H1 (cell line): ENCODE results near the gene CELF2. TPM values are rescaled to one million over a fixed set of nuclear protein-coding genes. Genes with fewer than 3 reads are reported as not detected.

Source experiments
- CTCF ChIA-PET: fragments of 300-600 bp; sonication (Branson Sonifier 250); formaldehyde crosslinking; loops from one replicate; lab custom pipeline; 2021; ENCODE audit not compliant: partially characterized antibody; lab: Charles Lee
- POLR2A ChIA-PET: fragments of 300-600 bp; sonication (Branson Sonifier 250); formaldehyde crosslinking; loops from one replicate; lab custom pipeline; 2021; ENCODE audit warnings: inconsistent platforms; ENCODE audit not compliant: partially characterized antibody; lab: Charles Lee
- DNase-seq, 2 experiments: peaks; one replicate each; pipeline versions ENCODE4 v3.0.0 to v3.0.0-alpha.2; 2010 to 2022; ENCODE audit warnings: low spot score in 2 of 2, low read depth in 1 of 2, mixed read lengths in 1 of 2
- FAIRE-seq: peaks from 2 replicates; lab custom pipeline; 2011; peaks lifted over from hg19 to GRCh38; lab: Jason Lieb, UNC
- H2AFZ ChIP-seq: 2 replicates; pipeline ENCODE4 v1.8.1; 2012; ENCODE audit warnings: low read length, inconsistent platforms
- H2AK5ac ChIP-seq: 2 replicates; pipeline ENCODE4 v1.6.1; 2013; ENCODE audit warnings: low read depth, low read length
- H2BK120ac ChIP-seq: replicated peaks from 2 replicates; pipeline ENCODE3; 2013; ENCODE audit warnings: low read depth, low read length, inconsistent platforms
- H2BK12ac ChIP-seq: 2 replicates; pipeline ENCODE4 v1.6.1; 2013; ENCODE audit warnings: low read depth, low read length
- H2BK15ac ChIP-seq: 2 replicates; pipeline ENCODE4 v1.6.1; 2013; ENCODE audit warnings: low read length
- H2BK20ac ChIP-seq: 2 replicates; pipeline ENCODE4 v1.6.1; 2013; ENCODE audit warnings: low read length
- H2BK5ac ChIP-seq: 2 replicates; pipeline ENCODE4 v1.6.1; 2013; ENCODE audit warnings: low read depth, low read length
- H3K14ac ChIP-seq: 2 replicates; pipeline ENCODE4 v1.6.1; 2013; ENCODE audit warnings: inconsistent platforms; ENCODE audit not compliant: insufficient read length
- H3K18ac ChIP-seq: 2 replicates; pipeline ENCODE4 v1.6.1; 2013; ENCODE audit warnings: low read length; ENCODE audit errors: extremely low read depth
- H3K23ac ChIP-seq: 2 replicates; pipeline ENCODE4 v1.6.1; 2013; ENCODE audit warnings: inconsistent platforms; ENCODE audit not compliant: insufficient read length
- H3K23me2 ChIP-seq: 2 replicates; pipeline ENCODE4 v1.6.1; 2013; ENCODE audit warnings: low read depth, low read length
- H3K27ac ChIP-seq: 2 replicates; pipeline ENCODE4 v1.6.1; 2011; ENCODE audit warnings: low read depth, low read length, inconsistent platforms
- H3K27me3 ChIP-seq, 4 experiments: replicated peaks in 1 of 4; 1 replicate in 1 of 4; 2 replicates in 3 of 4; pipeline versions ENCODE4 v1.6.1 to v1.8.1; 2011 to 2013; ENCODE audit warnings: low read length in 3 of 4, mild to moderate bottlenecking in 3 of 4, inconsistent platforms in 2 of 4, mixed read lengths in 2 of 4, moderate library complexity in 1 of 4; ENCODE audit not compliant: control insufficient read depth in 3 of 4, insufficient read depth in 3 of 4; ENCODE audit errors: extremely low read depth in 1 of 4
- H3K36me3 ChIP-seq, 4 experiments: 2 replicates each; pipeline versions ENCODE4 v1.6.1 to v1.8.1; 2011 to 2013; ENCODE audit warnings: mild to moderate bottlenecking in 4 of 4, low read length in 3 of 4, moderate library complexity in 2 of 4, control low read depth in 1 of 4, inconsistent platforms in 1 of 4; ENCODE audit not compliant: insufficient read depth in 4 of 4, control insufficient read depth in 2 of 4
- H3K4ac ChIP-seq: replicated peaks from 2 replicates; pipeline ENCODE3; 2013; ENCODE audit warnings: low read length, low read depth, mixed read lengths, inconsistent platforms; ENCODE audit not compliant: insufficient read length
- H3K4me1 ChIP-seq, 4 experiments: replicated peaks in 1 of 4; 1 replicate in 1 of 4; 2 replicates in 3 of 4; pipeline versions ENCODE4 v1.6.1 to v1.8.1; 2011 to 2013; ENCODE audit warnings: low read length in 3 of 4, inconsistent platforms in 2 of 4, mixed read lengths in 1 of 4; ENCODE audit not compliant: insufficient read depth in 4 of 4, control insufficient read depth in 3 of 4
- H3K4me2 ChIP-seq, 2 experiments: 2 replicates each; pipeline versions ENCODE4 v1.6.1 to v1.8.1; 2011 to 2013; ENCODE audit warnings: low read depth in 2 of 2, low read length in 2 of 2, control low read depth in 1 of 2, inconsistent platforms in 1 of 2, mild to moderate bottlenecking in 1 of 2; ENCODE audit not compliant: insufficient read depth in 1 of 2
- H3K4me3 ChIP-seq, 4 experiments: fragments of 200-600, 300-600 bp in 1 of 4; sonication (generic), shearing (Covaris generic), sonication (Bioruptor Twin) in 1 of 4; 2 replicates each; pipeline versions ENCODE4 v1.5.1 to v1.8.1; 2011 to 2016; ENCODE audit warnings: low read length in 4 of 4, low read depth in 3 of 4, control low read depth in 2 of 4, inconsistent platforms in 2 of 4, mild to moderate bottlenecking in 2 of 4, mixed read lengths in 1 of 4, moderate library complexity in 1 of 4; ENCODE audit not compliant: insufficient read depth in 2 of 4; ENCODE audit errors: extremely low read depth in 1 of 4
- H3K56ac ChIP-seq: replicated peaks from 2 replicates; pipeline ENCODE3; 2013; ENCODE audit warnings: low read depth, mild to moderate bottlenecking, mixed read lengths, low read length, inconsistent platforms; ENCODE audit not compliant: insufficient read length
- H3K79me1 ChIP-seq: 2 replicates; pipeline ENCODE4 v1.6.1; 2013; ENCODE audit warnings: low read depth, low read length, control low read depth
- H3K79me2 ChIP-seq, 2 experiments: 2 replicates each; pipeline versions ENCODE4 v1.6.1 to v1.8.1; 2012 to 2013; ENCODE audit warnings: low read length in 2 of 2, mild to moderate bottlenecking in 2 of 2, inconsistent platforms in 1 of 2; ENCODE audit not compliant: insufficient read depth in 2 of 2, control insufficient read depth in 1 of 2
- H3K9ac ChIP-seq, 4 experiments: replicated peaks in 1 of 4; 1 replicate in 1 of 4; 2 replicates in 3 of 4; pipeline versions ENCODE4 v1.6.1 to v1.8.1; 2011 to 2013; ENCODE audit warnings: low read depth in 3 of 4, low read length in 3 of 4, control low read depth in 2 of 4, mild to moderate bottlenecking in 2 of 4, moderate library complexity in 2 of 4, inconsistent platforms in 1 of 4; ENCODE audit errors: extremely low read depth in 1 of 4
- H3K9me3 ChIP-seq, 2 experiments: 2 replicates each; pipeline versions ENCODE4 v1.6.1 to v1.8.1; 2012 to 2013; ENCODE audit warnings: mild to moderate bottlenecking in 2 of 2, moderate library complexity in 2 of 2, control low read depth in 1 of 2, inconsistent platforms in 1 of 2, low read depth in 1 of 2, low read length in 1 of 2, mixed read lengths in 1 of 2; ENCODE audit not compliant: insufficient read depth in 2 of 2
- H4K20me1 ChIP-seq, 2 experiments: replicated peaks in 1 of 2; 2 replicates each; pipeline versions ENCODE3 to v1.8.1; 2011 to 2013; ENCODE audit warnings: inconsistent platforms in 2 of 2, low read length in 2 of 2, mild to moderate bottlenecking in 1 of 2; ENCODE audit not compliant: insufficient read depth in 2 of 2, control insufficient read depth in 1 of 2
- H4K5ac ChIP-seq: 2 replicates; pipeline ENCODE4 v1.6.1; 2013; ENCODE audit warnings: low read length, low read depth, mixed read lengths, inconsistent platforms; ENCODE audit not compliant: insufficient read length
- H4K8ac ChIP-seq: 2 replicates; pipeline ENCODE4 v1.8.0; 2013; ENCODE audit warnings: mild to moderate bottlenecking, moderate library complexity, low read length, inconsistent platforms; ENCODE audit not compliant: insufficient read depth; ENCODE audit errors: extremely low read depth
- H4K91ac ChIP-seq: replicated peaks from 2 replicates; pipeline ENCODE3; 2013; ENCODE audit warnings: low read length, mixed read lengths, inconsistent platforms; ENCODE audit not compliant: insufficient read length
- CTCF ChIP-seq, 3 experiments: IDR thresholded peaks; 1 replicate in 2 of 3; 2 replicates in 1 of 3; pipeline versions ENCODE4 v1.5.1 to v1.6.1; 2011; ENCODE audit warnings: low read length in 3 of 3, mild to moderate bottlenecking in 3 of 3, inconsistent platforms in 2 of 3, low read depth in 1 of 3, moderate library complexity in 1 of 3; ENCODE audit not compliant: insufficient read depth in 1 of 3; ENCODE audit errors: control extremely low read depth in 1 of 3
- EP300 ChIP-seq, 2 experiments: IDR thresholded peaks; 1 replicate in 1 of 2; 2 replicates in 1 of 2; pipeline ENCODE4 v1.6.1; 2011 to 2012; ENCODE audit warnings: low read depth in 2 of 2, low read length in 2 of 2, mild to moderate bottlenecking in 2 of 2, borderline replicate concordance in 1 of 2, inconsistent platforms in 1 of 2, moderate library complexity in 1 of 2
- HDAC2 ChIP-seq, 2 experiments: fragments of 300-600 bp in 1 of 2; sonication (generic) in 1 of 2; IDR thresholded peaks; 2 replicates each; pipeline ENCODE4 v1.6.1; 2011 to 2012; ENCODE audit warnings: low read depth in 2 of 2, low read length in 2 of 2, mild to moderate bottlenecking in 2 of 2, moderate library complexity in 2 of 2, borderline replicate concordance in 1 of 2, inconsistent platforms in 1 of 2
- KDM4A ChIP-seq: IDR thresholded peaks from one replicate; pipeline ENCODE4 v1.7.1; 2012; ENCODE audit warnings: low read depth, mild to moderate bottlenecking, moderate library complexity, low read length, inconsistent platforms; ENCODE audit not compliant: severe bottlenecking
- KDM5A ChIP-seq: fragments of 200-600 bp; IDR thresholded peaks from 2 replicates; pipeline ENCODE4 v1.7.1; 2012; ENCODE audit warnings: mild to moderate bottlenecking, low read length, inconsistent platforms, mixed read lengths
- USF2 ChIP-seq: IDR thresholded peaks from 2 replicates; pipeline ENCODE4 v1.6.1; 2011; ENCODE audit warnings: low read length, improper control_type of control experiment
- WGBS, 2 experiments: shearing (Covaris generic) in 1 of 2; methylation state at CpG; one replicate each; pipeline versions ENCODE4 v1.1.6 to v1.1.7; 2013 to 2015; ENCODE audit warnings: low lambda C conversion rate in 2 of 2, mixed read lengths in 2 of 2, inconsistent platforms in 1 of 2, low coverage in 1 of 2, missing lambda C conversion rate in 1 of 2; ENCODE audit not compliant: insufficient replicate concordance in 2 of 2, insufficient coverage in 1 of 2, insufficient read length in 1 of 2; ENCODE audit errors: extremely low coverage in 1 of 2, missing lambda C conversion rate in 1 of 2; 5-methylcytosine and 5-hydroxymethylcytosine counted together
- polyA plus RNA-seq, 7 experiments: library from polyadenylated mRNA; depleted of rRNA in 3 of 7; stranded (reverse) in 5 of 7; unstranded in 2 of 7; fragments of >200 nt in 5 of 7; fragments of 200-250 nt in 2 of 7; gene quantifications; 1 replicate in 5 of 7; 2 replicates in 1 of 7; 4 replicates in 1 of 7; pipeline versions ENCODE4 v1.2.1 to v1.2.3, GENCODE V29; 2011 to 2013; ENCODE audit warnings: missing spikeins in 2 of 7, mixed read lengths in 2 of 7
- total RNA-seq: library from RNA; stranded (reverse); fragmentation: NEBNext Ultra II Directional; extraction: Animal tissue kit (Norgen Biotek cat#: 25700); gene quantifications from 2 replicates; pipeline ENCODE4 v1.2.1, GENCODE V29; 2021
- TF ChIP-seq, protein P1 (sequence below): IDR thresholded peaks from 2 replicates; pipeline ENCODE4 v1.6.1; 2012; ENCODE audit warnings: inconsistent platforms

CELF2 gene
- total and polyA plus RNA-seq, 2 of the 8 experiments (the other 6 are each of a cell fraction or from before 2014, with no cell fraction given): 18.3 to 22.7 TPM

DNA sequence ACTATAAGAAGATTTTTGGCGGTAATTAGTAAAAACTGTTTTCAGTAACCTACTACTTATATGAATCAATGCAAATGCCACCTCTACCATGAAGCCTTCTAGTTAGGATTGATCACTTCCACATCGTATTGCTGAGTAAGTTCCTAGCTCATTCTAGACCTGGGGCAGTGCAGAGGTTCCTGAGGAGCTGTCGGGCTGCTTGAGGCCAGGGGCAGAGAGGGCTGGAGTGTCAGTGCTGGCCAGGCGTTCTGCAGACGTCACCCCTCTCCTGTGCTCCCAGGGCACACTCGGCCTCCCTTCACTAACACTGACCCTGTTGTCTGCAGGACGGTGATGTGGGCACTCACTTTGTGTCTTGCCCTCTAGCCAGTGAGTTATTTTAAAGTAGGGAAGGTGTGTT lies 275.7 kb downstream of the CELF2 start:
- no peak for DNase-seq
- H3K27me3 ChIP-seq: no peaks in the 10 kb centered on the region
- H4K8ac ChIP-seq: no peak overlapping the region
- peaks cover 0 to 3% (median 1%) of the 10 kb centered on the region in 4 experiments; a peak in 2 of 7 replicates for H3K4me1 ChIP-seq
- no peak overlapping the region for H2BK20ac ChIP-seq
- no peak overlapping the region for H3K27ac ChIP-seq
- H3K4me2 ChIP-seq: no peak overlapping the region
- no peak overlapping the region for H2BK15ac ChIP-seq
- no peak overlapping the region for H2BK120ac ChIP-seq
- POLR2A ChIA-PET: no interaction called here
- TF ChIP-seq USF2 (no peak), KDM5A (no peak), EP300 (IDR thresholded peaks at IDR 0.05; ENCODE audit: borderline replicate concordance in 1 of 2, low read depth in 2 of 2, low read length in 2 of 2) (no peak), HDAC2 (IDR thresholded peaks at IDR 0.05; ENCODE audit: borderline replicate concordance in 1 of 2, low read depth in 2 of 2, low read length in 2 of 2) (no peak), KDM4A (no peak), CTCF (IDR thresholded peaks at IDR 0.05; ENCODE audit: control extremely low read depth in 1 of 3, insufficient read depth in 1 of 3, low read depth in 1 of 3, low read length in 3 of 3) (no peak)
- TF ChIP-seq, protein P1, sequence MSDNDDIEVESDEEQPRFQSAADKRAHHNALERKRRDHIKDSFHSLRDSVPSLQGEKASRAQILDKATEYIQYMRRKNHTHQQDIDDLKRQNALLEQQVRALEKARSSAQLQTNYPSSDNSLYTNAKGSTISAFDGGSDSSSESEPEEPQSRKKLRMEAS: no peak
- WGBS, 2 experiments: 91% methylated on average over 7 of the region's 7 CpGs; no CpG with 5 or more reads in 1 of the 2 experiments
- H3K18ac ChIP-seq: no peak overlapping the region
- no peak overlapping the region for H4K91ac ChIP-seq
- CTCF ChIA-PET: no interaction called here
- no peak overlapping the region for H2AK5ac ChIP-seq
- H2BK5ac ChIP-seq: no peak overlapping the region
- H2AFZ ChIP-seq: no peak overlapping the region
- no peak overlapping the region for H3K14ac ChIP-seq
- no peak overlapping the region for H3K23ac ChIP-seq
- no peaks in the 10 kb centered on the region for H3K79me1 ChIP-seq
- FAIRE-seq: no peak
- no peaks in the 10 kb centered on the region for H3K9me3 ChIP-seq
- H3K36me3 ChIP-seq: no peaks in the 10 kb centered on the region; a peak in 2 of 8 replicates
- no peaks in the 10 kb centered on the region for H3K79me2 ChIP-seq
- H3K23me2 ChIP-seq: no peaks in the 10 kb centered on the region
- H4K5ac ChIP-seq: no peak overlapping the region
- no peak overlapping the region for H3K4ac ChIP-seq
- H2BK12ac ChIP-seq: no peak overlapping the region
- H3K4me3 ChIP-seq: no peak overlapping the region
- no peak overlapping the region for H3K56ac ChIP-seq
- H3K9ac ChIP-seq: no peak overlapping the region
- no peaks in the 10 kb centered on the region for H4K20me1 ChIP-seq
